ENCODE results near the gene SCAPER. TPM values are rescaled to one million over a fixed set of nuclear protein-coding genes. Genes with fewer than 3 reads are reported as not detected.

The SCAPER gene
- total RNA-seq, 1 experiment from 2014 or later: 10.3 TPM

DNA sequence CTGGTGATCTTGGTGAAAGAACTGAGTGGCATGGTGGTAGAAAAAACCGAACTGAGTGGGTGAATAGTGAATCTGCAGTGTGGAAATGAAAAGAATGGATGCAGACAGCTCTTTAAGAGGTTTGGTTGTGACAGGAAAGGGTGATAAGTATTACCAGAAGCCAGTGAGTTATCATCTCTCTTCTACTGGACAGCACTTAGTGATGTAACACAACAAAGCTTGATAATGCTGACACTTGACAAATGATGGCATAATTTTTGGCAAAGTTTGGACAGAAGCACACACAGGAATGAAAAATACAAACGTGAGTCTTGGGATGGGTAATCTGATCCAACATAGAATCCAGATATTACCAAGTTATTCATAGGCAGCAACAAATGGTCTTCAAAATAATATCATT, 456.4 kb downstream of the SCAPER start:
- DNase-seq (ENCODE audit: low spot score): no peak
- CTCF ChIA-PET: no interaction called here

DNA sequence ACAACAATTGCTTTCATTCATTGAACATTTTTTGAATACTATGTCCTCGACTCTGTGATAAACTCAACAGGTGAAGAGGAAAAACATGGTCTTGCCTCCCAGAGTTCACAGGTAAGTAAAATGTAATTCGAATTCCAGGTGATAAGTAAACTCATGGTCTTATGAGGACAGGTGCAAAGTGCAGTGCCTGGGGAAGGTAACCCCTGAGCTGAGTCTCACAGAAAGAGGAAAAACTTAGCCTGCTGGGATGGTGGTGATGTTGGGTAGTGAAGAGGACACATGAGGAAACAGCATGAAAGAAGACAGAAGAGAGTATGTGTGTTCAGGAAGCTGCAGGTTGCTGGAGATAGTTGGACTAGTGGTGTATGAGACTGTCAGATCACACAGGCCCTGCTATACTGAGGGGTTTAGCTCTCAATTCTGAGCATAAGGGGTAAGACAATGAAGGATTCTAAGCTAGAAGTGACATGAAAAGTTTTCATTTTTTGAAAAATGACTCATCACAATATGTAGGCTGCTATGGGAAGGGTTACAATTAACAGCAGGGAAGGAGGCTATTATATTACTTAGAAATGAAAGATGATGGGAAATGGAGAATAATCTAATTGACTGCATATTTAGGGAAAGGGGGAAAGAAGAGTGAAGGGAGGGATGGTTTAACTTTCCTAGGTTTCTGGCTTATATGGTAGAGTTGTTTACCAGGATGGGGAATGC, 457.3 kb downstream of the SCAPER start:
- H3K36me3 Mint-ChIP-seq: no peaks in the 10 kb centered on the region
- H3K27me3 Mint-ChIP-seq (ENCODE audit: low read depth): no peaks in the 10 kb centered on the region
- ChIA-PET CTCF (no interaction called here), POLR2A (no interaction called here)
- TF ChIP-seq ZNF396 (CRISPR knock-in tag; IDR thresholded peaks at IDR 0.05; ENCODE audit: borderline replicate concordance) (no peak), SMAD4 (CRISPR knock-in tag; IDR thresholded peaks at IDR 0.05) (no peak), JUN (CRISPR knock-in tag; IDR thresholded peaks at IDR 0.05) (no peak), ETV6 (CRISPR knock-in tag; IDR thresholded peaks at IDR 0.05) (no peak)
- TF ChIP-seq, protein P1, sequence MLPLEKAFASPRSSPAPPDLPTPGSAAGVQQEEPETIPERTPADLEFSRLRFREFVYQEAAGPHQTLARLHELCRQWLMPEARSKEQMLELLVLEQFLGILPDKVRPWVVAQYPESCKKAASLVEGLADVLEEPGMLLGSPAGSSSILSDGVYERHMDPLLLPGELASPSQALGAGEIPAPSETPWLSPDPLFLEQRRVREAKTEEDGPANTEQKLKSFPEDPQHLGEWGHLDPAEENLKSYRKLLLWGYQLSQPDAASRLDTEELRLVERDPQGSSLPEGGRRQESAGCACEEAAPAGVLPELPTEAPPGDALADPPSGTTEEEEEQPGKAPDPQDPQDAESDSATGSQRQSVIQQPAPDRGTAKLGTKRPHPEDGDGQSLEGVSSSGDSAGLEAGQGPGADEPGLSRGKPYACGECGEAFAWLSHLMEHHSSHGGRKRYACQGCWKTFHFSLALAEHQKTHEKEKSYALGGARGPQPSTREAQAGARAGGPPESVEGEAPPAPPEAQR (CRISPR knock-in tag; IDR thresholded peaks at IDR 0.05): no peak
- H3K27ac Mint-ChIP-seq: no peak overlapping the region
- ATAC-seq (no peak), DNase-seq (ENCODE audit: low spot score) (no peak)
- no peak overlapping the region for H3K4me3 Mint-ChIP-seq
- H3K9me3 Mint-ChIP-seq: peaks cover 9% of the 10 kb centered on the region
- peaks cover under 1% of the 10 kb centered on the region; the same call in 1 of the 2 replicates for H3K4me1 Mint-ChIP-seq

More for the DNA sequence above, 456.4 kb downstream of the SCAPER start:
- H3K27me3 Mint-ChIP-seq (ENCODE audit: low read depth): no peaks in the 10 kb centered on the region
- H3K27ac Mint-ChIP-seq: no peak overlapping the region
- H3K4me3 Mint-ChIP-seq: no peak overlapping the region
- POLR2A ChIA-PET: no interaction called here
- H3K9me3 Mint-ChIP-seq: peaks cover 4% of the 10 kb centered on the region; the same call in 1 of the 2 replicates
- no peaks in the 10 kb centered on the region for H3K36me3 Mint-ChIP-seq
- TF ChIP-seq ZNF317 (CRISPR knock-in tag; IDR thresholded peaks at IDR 0.05; ENCODE audit: borderline replicate concordance, low read depth): no peak
- TF ChIP-seq, protein P2, sequence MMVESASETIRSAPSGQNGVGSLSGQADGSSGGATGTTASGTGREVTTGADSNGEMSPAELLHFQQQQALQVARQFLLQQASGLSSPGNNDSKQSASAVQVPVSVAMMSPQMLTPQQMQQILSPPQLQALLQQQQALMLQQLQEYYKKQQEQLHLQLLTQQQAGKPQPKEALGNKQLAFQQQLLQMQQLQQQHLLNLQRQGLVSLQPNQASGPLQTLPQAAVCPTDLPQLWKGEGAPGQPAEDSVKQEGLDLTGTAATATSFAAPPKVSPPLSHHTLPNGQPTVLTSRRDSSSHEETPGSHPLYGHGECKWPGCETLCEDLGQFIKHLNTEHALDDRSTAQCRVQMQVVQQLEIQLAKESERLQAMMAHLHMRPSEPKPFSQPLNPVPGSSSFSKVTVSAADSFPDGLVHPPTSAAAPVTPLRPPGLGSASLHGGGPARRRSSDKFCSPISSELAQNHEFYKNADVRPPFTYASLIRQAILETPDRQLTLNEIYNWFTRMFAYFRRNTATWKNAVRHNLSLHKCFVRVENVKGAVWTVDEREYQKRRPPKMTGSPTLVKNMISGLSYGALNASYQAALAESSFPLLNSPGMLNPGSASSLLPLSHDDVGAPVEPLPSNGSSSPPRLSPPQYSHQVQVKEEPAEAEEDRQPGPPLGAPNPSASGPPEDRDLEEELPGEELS (CRISPR knock-in tag; IDR thresholded peaks at IDR 0.05): no peak
- no peak for TF ChIP-seq ZNF423 (CRISPR knock-in tag; IDR thresholded peaks at IDR 0.05)
- TF ChIP-seq NR3C1 (CRISPR knock-in tag; conservative IDR thresholded peaks at IDR 0.05; ENCODE audit: low read depth): no peak
- TF ChIP-seq FOXJ3 (CRISPR knock-in tag; IDR thresholded peaks at IDR 0.05; ENCODE audit: borderline replicate concordance): no peak
- ATAC-seq: no peak
- no peaks in the 10 kb centered on the region for H3K4me1 Mint-ChIP-seq

DNA sequence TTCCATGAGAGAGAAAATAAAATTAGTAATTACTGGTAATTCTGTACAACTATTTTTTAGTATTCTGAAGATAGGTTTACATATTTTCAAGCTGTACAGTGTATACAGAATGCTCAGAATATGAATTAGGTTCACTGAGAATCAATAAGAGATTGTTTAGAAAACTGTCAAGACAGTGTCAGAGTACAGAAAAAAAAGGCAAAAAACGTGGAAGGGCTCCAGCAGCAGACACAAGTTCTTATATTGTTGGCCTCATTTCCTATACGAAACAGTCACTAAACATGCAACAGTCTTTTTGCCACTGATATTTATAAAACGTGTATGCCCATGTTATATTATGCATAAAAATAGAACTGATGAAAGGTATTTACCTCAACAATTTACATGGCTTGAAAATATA, 464.7 kb downstream of the SCAPER start:
- Mint-ChIP-seq H3K27ac (no peak overlapping the region), H3K9me3 (peaks cover 9% of the 10 kb centered on the region), H3K4me1 (peaks cover 30% of the 10 kb centered on the region), H3K36me3 (no peaks in the 10 kb centered on the region), H3K27me3 (ENCODE audit: low read depth) (no peaks in the 10 kb centered on the region), H3K4me3 (no peak overlapping the region)
- ATAC-seq: no peak
- no peak for DNase-seq (ENCODE audit: low spot score)
- ChIA-PET CTCF (interaction anchor here (0.6 kb wide), 1 partner anchor 207 kb away, joined by 3 read pairs; no protein-coding TSS in a partner anchor), POLR2A (interaction anchor here (0.7 kb wide), 1 partner anchor 20 kb away, joined by 4 read pairs; no protein-coding TSS in a partner anchor)
- TF ChIP-seq ZNF219 (CRISPR knock-in tag; IDR thresholded peaks at IDR 0.05; ENCODE audit: borderline replicate concordance) (no peak), CREM (CRISPR knock-in tag; IDR thresholded peaks at IDR 0.05) (no peak)

DNA sequence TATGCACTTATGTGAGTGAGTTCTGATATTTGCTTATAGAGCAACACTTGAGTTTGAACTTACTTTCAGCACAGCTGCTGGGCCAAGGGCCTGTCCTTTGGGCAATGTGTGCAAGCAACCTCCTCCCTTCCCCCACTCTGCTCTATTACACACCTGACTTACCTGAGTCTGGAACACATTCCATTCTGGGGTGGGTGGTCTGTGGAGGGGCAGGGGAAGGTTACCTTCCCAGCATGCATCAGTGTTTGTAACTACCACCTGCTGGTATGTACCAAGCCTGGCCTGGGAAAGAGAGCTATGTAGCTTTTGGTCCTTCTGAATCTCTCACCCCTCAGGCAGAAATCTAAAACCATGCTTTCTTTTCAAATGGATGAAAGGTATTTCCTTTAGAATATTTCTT, 465.6 kb downstream of the SCAPER start:
- POLR2A ChIA-PET: interaction anchor here (0.5 kb wide), 1 partner anchor 27 kb away, joined by 3 read pairs; no protein-coding TSS in a partner anchor
- peak; percentile 97 for ATAC-seq
- H3K4me3 Mint-ChIP-seq: no peak overlapping the region

More for the DNA sequence above, 465.6 kb downstream of the SCAPER start:
- Mint-ChIP-seq H3K9me3 (peaks cover 8% of the 10 kb centered on the region), H3K27ac (peak overlapping the region; percentile 79), H3K27me3 (ENCODE audit: low read depth) (no peaks in the 10 kb centered on the region), H3K4me1 (peaks cover 30% of the 10 kb centered on the region), H3K36me3 (no peaks in the 10 kb centered on the region)
- peak; percentile 68 for DNase-seq (ENCODE audit: low spot score)
- TF ChIP-seq, protein P3, sequence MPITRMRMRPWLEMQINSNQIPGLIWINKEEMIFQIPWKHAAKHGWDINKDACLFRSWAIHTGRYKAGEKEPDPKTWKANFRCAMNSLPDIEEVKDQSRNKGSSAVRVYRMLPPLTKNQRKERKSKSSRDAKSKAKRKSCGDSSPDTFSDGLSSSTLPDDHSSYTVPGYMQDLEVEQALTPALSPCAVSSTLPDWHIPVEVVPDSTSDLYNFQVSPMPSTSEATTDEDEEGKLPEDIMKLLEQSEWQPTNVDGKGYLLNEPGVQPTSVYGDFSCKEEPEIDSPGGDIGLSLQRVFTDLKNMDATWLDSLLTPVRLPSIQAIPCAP (CRISPR knock-in tag; IDR thresholded peaks at IDR 0.05): no peak
- TF ChIP-seq SP1 (CRISPR knock-in tag; conservative IDR thresholded peaks at IDR 0.05): peak; percentile 36; the same call in 1 of the 2 replicates
- CTCF ChIA-PET: no interaction called here

Measured in WTC11 (cell line).